ENCODE data around the gene MRPL53. TPM values are rescaled to one million over a fixed set of nuclear protein-coding genes. Genes with fewer than 3 reads are reported as not detected.

MRPL53 gene
- total and polyA plus RNA-seq, 2 of the 13 experiments (the other 11 are each of a cell fraction or from before 2014, with no cell fraction given) = 34.3 to 51.9 TPM

DNA sequence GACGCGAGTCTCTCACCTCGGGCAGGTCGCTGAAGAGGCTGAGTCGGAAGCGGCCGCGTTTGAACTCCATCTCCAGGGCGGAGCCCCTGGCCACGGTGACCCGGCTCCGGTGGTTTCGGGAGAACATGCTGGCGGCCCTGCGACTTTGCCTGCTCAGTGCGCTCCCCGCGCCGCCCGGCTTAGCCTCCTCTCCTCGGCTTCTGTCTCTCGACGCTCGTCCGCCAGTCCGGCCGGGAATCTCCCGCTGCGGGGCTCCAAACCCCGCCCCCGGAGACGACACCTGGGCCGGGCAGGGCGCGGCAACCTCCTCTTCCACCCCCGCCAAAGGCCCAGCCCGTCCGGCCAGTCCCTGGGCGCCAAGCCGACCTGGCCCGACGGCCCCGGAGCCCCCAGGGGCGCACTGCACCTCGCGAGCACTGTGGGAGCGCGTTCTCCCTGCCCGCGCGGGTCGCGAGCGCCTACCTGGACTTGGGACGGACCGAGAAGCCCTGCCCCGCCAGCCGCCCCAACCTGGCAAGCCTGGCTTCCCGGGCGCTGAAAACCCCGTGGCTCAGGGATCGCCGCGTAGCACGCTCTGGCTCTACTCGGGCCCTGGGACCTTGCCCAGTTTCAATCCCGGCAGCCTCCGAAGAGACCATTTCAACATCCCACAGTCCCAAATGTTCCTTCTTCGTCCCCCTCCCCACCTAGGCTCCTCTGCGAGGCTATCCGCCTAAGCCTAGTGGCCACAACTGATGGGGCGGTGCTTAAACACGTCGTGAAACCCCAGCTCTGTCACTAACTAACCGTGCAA is 30.6 kb downstream of the MRPL53 start, which contains the start of gene RTKN (continued):
- TF ChIP-seq ZNF318 (CRISPR knock-in tag; IDR thresholded peaks at IDR 0.05) = peak; percentile 52; the same call in 1 of the 2 replicates
- peak; percentile 64 for TF ChIP-seq NR1H2 (CRISPR knock-in tag; IDR thresholded peaks at IDR 0.05; ENCODE audit: borderline replicate concordance, low read depth)
- 0 out of 2 replicates have a peak, but pooled peaks have one; percentile 43 for TF ChIP-seq MZF1 (CRISPR knock-in tag; IDR thresholded peaks at IDR 0.05; ENCODE audit: borderline replicate concordance)
- peak; percentile 77 for TF ChIP-seq KDM2A (CRISPR knock-in tag; IDR thresholded peaks at IDR 0.05; ENCODE audit: borderline replicate concordance, low read depth)
- TF ChIP-seq ZNF562 (CRISPR knock-in tag; IDR thresholded peaks at IDR 0.05; ENCODE audit: borderline replicate concordance) = no peak
- no peak for TF ChIP-seq NCOA2 (CRISPR knock-in tag; IDR thresholded peaks at IDR 0.05)
- TF ChIP-seq ZNF138 (CRISPR knock-in tag; IDR thresholded peaks at IDR 0.05; ENCODE audit: low read depth) = 0 out of 2 replicates have a peak, but pooled peaks have one; percentile 85
- TF ChIP-seq MAZ (IDR thresholded peaks at IDR 0.05; ENCODE audit: borderline replicate concordance, low read depth, low read length) = no peak
- peak; percentile 89 for TF ChIP-seq MAZ (CRISPR knock-in tag; IDR thresholded peaks at IDR 0.05; ENCODE audit: low read depth)
- TF ChIP-seq HNF1A (IDR thresholded peaks at IDR 0.05; ENCODE audit: low read depth) = peak; percentile 91; the same call in 1 of the 2 replicates
- peak; percentile 95 for TF ChIP-seq HNF1A (CRISPR knock-in tag; IDR thresholded peaks at IDR 0.05; ENCODE audit: borderline replicate concordance)
- TF ChIP-seq ZBTB3 (CRISPR knock-in tag; IDR thresholded peaks at IDR 0.05; ENCODE audit: borderline replicate concordance, low read depth) = peak; percentile 89
- peak; percentile 47; the same call in 1 of the 2 replicates for TF ChIP-seq ZNF770 (CRISPR knock-in tag; IDR thresholded peaks at IDR 0.05)

Measured in HepG2 (cell line).